ENCODE measurements around the gene PTPRR.

DNA sequence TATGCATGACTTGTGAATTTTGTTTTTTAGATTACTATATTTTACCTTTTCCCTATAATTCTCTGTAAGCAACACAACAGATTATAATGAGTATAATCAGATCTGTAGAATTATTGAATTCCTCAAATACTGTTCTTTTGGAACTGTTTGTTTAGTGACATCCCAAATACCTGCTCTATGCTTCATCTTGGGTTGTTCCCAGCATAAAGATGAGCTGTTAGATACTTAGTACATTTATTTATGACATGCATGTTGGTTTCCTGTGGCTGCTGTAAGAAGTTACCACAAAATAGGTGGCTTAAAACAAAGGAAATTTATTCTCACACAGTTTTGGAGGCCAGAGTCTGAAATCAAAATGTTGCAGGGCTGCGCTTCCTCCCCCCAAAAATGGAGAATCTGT lies 78.4 kb downstream of the PTPRR start:
- TF ChIP-seq CTCF (IDR thresholded peaks at IDR 0.05; ENCODE audit: insufficient read depth, low read length, poor library complexity, severe bottlenecking) (no peak), EZH2phosphoT487 (conservative IDR thresholded peaks at IDR 0.05; ENCODE audit: low read length) (no peak)

All from SU-DHL-6 (cell line).